ENCODE measurements around the gene SOWAHD. TPM values are rescaled to one million over a fixed set of nuclear protein-coding genes. Genes with fewer than 3 reads are reported as not detected.

The SOWAHD gene
- total and polyA plus RNA-seq, 2 donors (not counting 1 experiment from before 2014, with no cell fraction given), result 3.8 to 14.9 TPM

- H3K4me3 Mint-ChIP-seq, result no peak overlapping the region
These were observed 19.6 kb upstream of the SOWAHD start for GRCh38 chrX:119738742-119739141.

More at GRCh38 chrX:119738742-119739141, 19.6 kb upstream of the SOWAHD start:
- no peaks in the 10 kb centered on the region for H3K27me3 Mint-ChIP-seq
- Histone ChIP-seq H2AFZ (ENCODE audit: insufficient read depth, low read depth, low read length, poor library complexity, severe bottlenecking) (no peak overlapping the region), H3K79me2 (ENCODE audit: control insufficient read depth, insufficient read depth, low read length) (no peaks in the 10 kb centered on the region), H3K4me2 (replicated peaks; ENCODE audit: low read depth, low read length, poor library complexity, severe bottlenecking) (no peak overlapping the region), H4K20me1 (ENCODE audit: control insufficient read depth, insufficient read depth, low read length, poor library complexity, severe bottlenecking) (no peaks in the 10 kb centered on the region), H3K27me3 (replicated peaks in 1 of 4; ENCODE audit: control extremely low read depth in 1 of 4, control insufficient read depth in 3 of 4, insufficient read depth in 4 of 4, low read length in 3 of 4) (no peaks in the 10 kb centered on the region), H3K9ac (ENCODE audit: low read length) (no peak overlapping the region), H3K4me3 (ENCODE audit: control extremely low read depth in 1 of 5, extremely low read depth in 1 of 5, insufficient read depth in 1 of 5, low read depth in 2 of 5, low read length in 4 of 5) (no peak overlapping the region), H3K36me3 (replicated peaks in 1 of 2; ENCODE audit: control extremely low read depth in 1 of 2, control insufficient read depth in 1 of 2, extremely low read depth in 1 of 2, insufficient read depth in 2 of 2, low read length in 1 of 2) (no peaks in the 10 kb centered on the region), H3K9me3 (ENCODE audit: control extremely low read depth in 1 of 3, control insufficient read depth in 2 of 3, insufficient read depth in 1 of 3, low read length in 2 of 3) (no peaks in the 10 kb centered on the region), H3K4me1 (ENCODE audit: control insufficient read depth in 2 of 2, insufficient read depth in 2 of 2, low read length in 2 of 2) (no peaks in the 10 kb centered on the region), H3K27ac (ENCODE audit: low read length in 2 of 2) (no peak overlapping the region)
- H3K4me1 Mint-ChIP-seq, result no peaks in the 10 kb centered on the region
- no peak overlapping the region for H3K27ac Mint-ChIP-seq
- ChIA-PET CTCF (no interaction called here), POLR2A (no interaction called here)
- no peak for TF ChIP-seq EZH2 (IDR thresholded peaks at IDR 0.05; ENCODE audit: borderline replicate concordance, insufficient read depth, low read depth, low read length, poor library complexity, severe bottlenecking)
- TF ChIP-seq CTCF (IDR thresholded peaks at IDR 0.05), result no peak
- DNase-seq, result no peak
- intact Hi-C loops (cut with micrococcal nuclease), result no loop called here
- WGBS (ENCODE audit: insufficient coverage), result 93% methylated on average over 5 of the region's 5 CpGs
- ATAC-seq (ENCODE audit: low read depth), result no peak
- H3K9me3 Mint-ChIP-seq (ENCODE audit: insufficient read depth), result no peaks in the 10 kb centered on the region

Data from B cell (primary cell).